Keratinocyte (primary cell): Measurements from ENCODE around the gene E2F3.

Source experiments
- CTCF ChIP-seq, 3 experiments: IDR thresholded peaks in 1 of 3; conservative IDR thresholded peaks in 1 of 3; optimal IDR thresholded peaks in 1 of 3; 2 replicates in 2 of 3; 3 replicates in 1 of 3; pipeline versions ENCODE3 to v1.5.1; 2011; ENCODE audit warnings: low read length in 3 of 3, mild to moderate bottlenecking in 3 of 3, moderate library complexity in 2 of 3, control low read depth in 1 of 3, inconsistent platforms in 1 of 3; ENCODE audit not compliant: insufficient read depth in 2 of 3; ENCODE audit errors: extremely low read depth in 1 of 3
- EZH2 ChIP-seq: IDR thresholded peaks from one replicate; pipeline ENCODE4 v1.6.1; 2012; ENCODE audit warnings: inconsistent platforms, mild to moderate bottlenecking, low read length, moderate library complexity

GRCh38 chr6:20464847-20465246, 63.2 kb downstream of the E2F3 start:
- no peak for TF ChIP-seq CTCF (optimal IDR thresholded peaks at IDR 0.05 in 1 of 3, IDR thresholded peaks at IDR 0.05 in 1 of 3, conservative IDR thresholded peaks at IDR 0.05 in 1 of 3; ENCODE audit: extremely low read depth in 1 of 3, insufficient read depth in 2 of 3, low read length in 3 of 3)
- TF ChIP-seq EZH2: no peak
